CD4-positive, alpha-beta T cell treated with Interleukin-4 for 1 hour (primary cell): ENCODE measurements around the gene BCAS1.

ENCODE experiments used
- DNase-seq, 2 donors: peaks; one replicate each; pipeline ENCODE4 v3.0.0-alpha.2; 2020 to 2022

BCAS1 gene

GRCh38 chr20:54070187-54070987 is at the start of gene BCAS1:
TSS of gene BCAS1 (minus strand) at chr20:54070594. CDS start at chr20:54058718, 11,876 bp downstream.
- no peak for DNase-seq

GRCh38 chr20:54119744-54120143 is 49.4 kb upstream of the BCAS1 start:
- DNase-seq: no peak

GRCh38 chr20:54118220-54119001 is 48.0 kb upstream of the BCAS1 start:
- DNase-seq: no peak

DNA sequence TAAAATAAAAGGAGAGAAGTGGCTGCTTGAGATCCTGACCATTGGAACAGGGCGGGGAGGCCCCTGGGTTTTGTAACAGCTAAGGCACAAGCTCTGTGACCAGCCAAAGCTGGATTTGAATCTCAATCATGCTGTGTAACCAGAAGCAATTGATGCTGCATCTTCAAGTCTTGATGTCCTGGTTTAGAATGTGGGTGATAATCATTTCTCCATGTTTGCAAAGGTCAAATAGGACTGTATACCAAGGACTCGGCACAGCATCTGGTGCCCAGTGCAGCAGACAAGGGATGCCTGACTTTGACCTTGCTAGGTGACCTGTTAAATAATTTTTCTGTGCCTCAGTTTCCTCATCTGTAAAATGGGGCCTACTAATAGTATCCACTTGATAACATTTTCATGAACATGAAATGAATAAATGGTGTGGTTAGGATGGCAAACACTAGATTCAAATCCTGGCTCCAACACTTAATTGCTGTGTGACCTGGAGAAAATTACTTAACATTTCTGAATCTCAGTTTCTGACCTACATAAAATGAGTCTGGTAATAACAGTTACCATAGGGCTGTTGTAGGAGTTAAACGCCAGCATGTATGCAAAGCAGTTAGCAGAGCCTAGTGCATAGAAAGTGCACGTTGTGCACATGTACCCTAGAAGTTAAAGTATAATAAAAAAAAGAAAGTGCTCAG is 46.3 kb upstream of the BCAS1 start:
- no peak for DNase-seq

DNA sequence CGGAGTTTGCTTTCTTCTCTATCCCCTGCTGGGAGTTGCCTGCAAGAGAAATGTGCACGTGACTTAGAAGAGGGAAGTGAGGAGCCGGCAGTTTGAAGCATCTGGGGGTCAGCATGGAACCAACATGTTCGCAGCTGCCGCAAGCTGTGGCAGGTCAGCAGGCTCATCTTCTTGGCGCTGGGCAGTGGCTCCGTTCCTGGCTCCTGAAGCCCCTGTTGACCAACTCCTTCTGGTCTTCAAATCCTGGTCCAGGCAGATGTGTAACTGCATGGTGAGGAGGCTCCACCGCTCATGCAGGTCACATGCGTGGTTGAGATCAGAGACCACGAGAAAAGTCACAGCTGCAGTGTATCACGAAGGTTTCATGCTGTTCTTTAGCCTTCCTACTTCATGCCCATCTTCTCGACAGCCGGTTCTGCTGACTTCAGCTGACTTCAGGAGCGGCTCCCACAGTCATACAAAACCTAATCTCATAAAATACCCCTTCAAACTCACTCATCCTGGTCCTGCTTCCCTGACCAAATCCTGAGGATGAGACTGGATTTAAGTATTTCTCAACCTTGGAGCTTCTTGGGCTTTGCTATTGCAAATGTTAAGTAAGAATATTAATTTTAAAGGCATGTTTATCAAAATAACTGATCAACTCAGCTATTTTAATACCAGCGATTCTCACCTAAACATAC is 44.9 kb upstream of the BCAS1 start:
- DNase-seq: no peak

DNA sequence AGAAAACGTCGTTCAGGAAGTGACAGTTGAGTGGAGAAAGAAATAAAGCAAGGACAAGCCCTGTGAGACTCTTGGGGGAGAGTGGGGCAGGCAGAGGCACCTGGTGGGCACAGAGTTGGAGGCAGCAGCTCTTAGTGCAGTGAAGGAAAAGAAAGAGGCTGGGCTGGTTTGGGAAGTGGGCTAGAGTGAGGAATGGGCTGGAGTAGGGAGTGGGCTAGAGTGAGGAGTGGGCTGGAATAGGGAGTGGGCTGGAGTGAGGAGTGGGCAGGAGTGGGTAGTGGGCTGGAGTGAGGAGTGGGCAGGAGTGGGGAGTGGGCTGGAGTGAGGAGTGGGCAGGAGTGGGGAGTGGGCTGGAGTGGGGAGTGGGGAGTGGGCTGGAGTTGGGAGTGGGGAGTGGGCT is 43.7 kb upstream of the BCAS1 start:
- DNase-seq: no peak

DNA sequence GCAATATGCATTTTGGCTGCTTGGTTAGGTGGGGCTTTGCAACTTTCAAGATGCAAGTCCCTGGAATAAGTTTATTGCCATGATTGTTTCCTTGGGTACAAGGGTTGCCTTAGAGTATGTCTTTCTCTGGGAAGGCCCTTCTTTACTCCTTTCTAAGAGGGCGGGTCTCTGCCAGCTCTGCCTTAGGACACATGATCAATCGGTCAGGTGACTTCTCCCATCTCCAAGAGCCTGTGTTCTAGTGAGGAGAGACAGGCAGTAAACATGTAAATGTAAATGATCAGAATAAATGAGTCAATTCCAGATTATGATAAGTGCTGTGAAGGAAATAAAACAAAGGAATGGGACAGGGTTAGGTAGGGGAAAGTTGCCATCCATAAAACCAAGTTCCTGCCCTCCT is 43.2 kb upstream of the BCAS1 start:
- no peak for DNase-seq

GRCh38 chr20:54112221-54112884 is 42.0 kb upstream of the BCAS1 start:
- no peak for DNase-seq

DNA sequence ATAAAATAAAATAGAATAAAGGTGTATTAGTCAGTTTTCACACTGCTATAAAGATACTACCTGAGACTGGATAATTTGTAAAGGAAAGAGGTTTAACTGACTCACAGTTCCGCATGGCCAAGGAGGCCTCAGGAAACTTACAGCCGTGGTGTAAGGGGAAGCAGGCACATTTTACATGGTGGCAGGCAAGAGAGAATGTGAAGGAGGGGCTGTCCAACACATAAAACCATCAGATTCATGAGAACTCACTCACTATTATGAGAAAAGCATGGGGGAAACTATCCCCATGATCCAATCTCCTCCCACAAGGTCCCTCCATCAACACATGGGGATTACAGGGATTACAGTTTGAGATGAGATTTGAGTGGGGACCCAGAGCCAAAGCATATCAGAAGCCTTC is 41.1 kb upstream of the BCAS1 start:
- no peak for DNase-seq

DNA sequence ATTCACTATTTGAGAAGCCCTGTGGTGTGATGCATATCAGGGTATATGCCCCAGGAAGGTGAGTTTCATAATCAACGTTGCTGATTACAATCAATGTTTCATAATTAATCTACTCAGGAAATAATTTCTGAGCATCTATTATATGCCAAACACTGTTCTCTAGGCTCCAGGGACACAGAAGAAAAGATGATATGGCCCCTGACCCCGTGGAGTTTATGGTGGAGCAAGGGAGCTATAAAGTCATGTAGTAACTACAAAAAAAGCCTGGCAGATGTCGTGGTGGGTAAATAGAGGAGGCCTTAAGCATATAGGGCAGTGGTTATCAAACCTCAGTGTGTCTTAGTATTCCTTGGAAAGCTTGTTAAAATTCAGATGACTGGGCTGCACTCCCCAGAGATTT is 40.1 kb upstream of the BCAS1 start:
- no peak for DNase-seq

GRCh38 chr20:54110041-54110440 is 39.6 kb upstream of the BCAS1 start:
- DNase-seq: no peak

DNA sequence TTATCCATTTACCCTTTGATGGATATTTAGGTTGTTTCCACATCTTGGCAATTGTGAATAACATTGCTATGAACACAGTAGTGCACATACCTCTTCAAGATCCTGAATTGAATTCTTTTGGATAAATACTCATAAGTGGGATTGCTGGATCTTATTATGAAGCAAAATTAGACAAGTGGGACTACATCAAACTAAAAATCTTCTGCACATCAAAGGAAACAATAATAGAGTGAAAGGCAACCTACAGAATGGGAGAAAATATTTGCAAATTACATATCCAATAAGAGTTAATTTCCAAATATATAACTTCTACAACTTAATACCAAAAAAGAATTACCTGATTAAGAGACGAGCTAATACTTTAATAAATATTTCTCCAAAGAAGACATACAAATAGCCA is 38.4 kb upstream of the BCAS1 start:
- DNase-seq: no peak

DNA sequence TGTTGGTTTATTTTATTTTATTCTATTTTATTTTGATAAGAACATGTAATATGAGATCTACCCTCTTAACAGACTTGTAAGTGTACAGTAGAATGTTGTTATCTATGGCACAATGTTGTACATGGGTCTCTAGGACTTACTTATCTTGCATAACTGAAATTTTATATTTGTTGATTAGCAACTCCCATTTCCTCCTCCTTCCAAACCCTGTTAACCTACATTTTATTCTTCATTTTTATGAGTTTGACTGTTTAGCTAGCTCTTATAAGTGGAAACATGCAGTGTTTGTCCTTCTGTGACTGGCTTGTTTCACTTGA is 37.9 kb upstream of the BCAS1 start:
- DNase-seq: no peak

- no peak for DNase-seq
These were observed 37.4 kb upstream of the BCAS1 start for GRCh38 chr20:54107600-54108325.

DNA sequence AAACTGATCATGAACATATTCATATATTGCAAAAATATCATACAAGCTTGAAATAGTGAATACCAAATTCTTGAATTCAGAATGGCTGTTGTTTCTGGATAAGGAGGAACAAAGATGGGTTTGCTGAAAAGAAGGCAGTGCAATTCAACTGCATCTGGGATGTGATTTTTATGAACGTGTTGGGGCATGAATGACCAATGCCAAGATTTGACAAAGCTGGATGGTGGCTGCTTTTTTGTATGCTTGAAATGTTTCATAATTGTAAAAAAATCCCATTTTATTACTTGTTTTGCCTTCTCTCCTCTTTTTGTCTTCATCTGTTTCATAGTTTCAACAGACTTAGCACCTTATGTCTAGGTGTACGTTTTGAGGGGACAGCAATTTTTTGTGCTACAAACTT is 36.8 kb upstream of the BCAS1 start:
- DNase-seq: no peak

DNA sequence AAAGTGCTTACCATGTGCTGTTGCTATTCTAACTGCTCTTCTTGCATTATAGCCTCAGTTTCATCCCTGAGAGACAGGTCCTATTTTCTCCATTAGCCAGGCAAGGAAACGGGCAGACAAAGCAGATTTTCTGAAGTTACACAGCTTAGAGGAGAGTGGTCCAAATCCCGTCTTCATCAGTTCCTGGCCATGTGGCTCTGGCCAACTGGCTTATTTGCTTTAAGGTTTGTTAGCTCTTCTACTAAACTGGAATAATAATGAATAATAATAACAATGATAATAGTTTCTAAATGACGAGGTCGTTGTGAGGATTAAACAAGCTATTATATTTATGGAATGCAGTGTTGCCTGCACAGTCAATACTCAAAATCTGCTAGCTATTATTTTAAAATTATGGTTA is 35.8 kb upstream of the BCAS1 start:
- no peak for DNase-seq

GRCh38 chr20:54105653-54106052 is 35.3 kb upstream of the BCAS1 start:
- no peak for DNase-seq

GRCh38 chr20:54104781-54105180 is 34.4 kb upstream of the BCAS1 start:
- DNase-seq: no peak

GRCh38 chr20:54103762-54104600 is 33.6 kb upstream of the BCAS1 start:
- DNase-seq: no peak

DNA sequence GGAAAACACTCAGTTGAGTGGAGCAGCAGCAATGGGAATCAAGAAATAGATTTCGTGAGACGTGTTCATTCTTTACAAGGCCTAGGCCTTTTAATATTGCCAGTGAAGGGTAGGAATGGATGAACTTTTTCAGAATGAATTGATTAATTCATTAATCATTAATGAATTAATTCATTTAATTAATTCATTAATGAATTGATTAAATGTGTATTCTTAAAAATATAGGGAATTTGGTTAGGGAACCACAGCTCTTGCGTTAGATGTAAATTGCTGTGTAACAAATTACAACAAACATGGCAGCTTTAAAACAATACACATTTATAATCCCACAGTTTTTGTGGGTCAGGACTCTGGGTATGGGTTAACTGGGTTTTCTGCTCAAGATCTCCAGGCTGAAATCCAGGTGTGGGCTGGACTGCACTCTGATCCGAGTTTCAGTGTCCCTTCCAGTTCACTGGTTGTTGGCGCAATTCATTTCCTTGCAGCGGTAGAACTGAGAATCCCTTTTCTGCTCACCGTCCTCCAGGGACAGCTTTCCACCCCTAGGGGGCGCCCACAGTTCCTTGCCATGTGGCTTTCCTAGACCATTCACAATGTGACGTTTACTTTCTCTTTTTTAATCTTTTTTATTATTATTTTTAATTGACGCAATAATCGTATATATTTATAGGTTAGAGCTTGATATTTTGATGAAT is 32.8 kb upstream of the BCAS1 start:
- DNase-seq: peak; percentile 66
